Neutrophil (primary cell): ENCODE results near the gene RILPL1.

ENCODE experiments used
- H3K27ac ChIP-seq: fragments of 200-600 bp; sonication (generic); 2 replicates; pipeline ENCODE4 v1.5.1; 2016; ENCODE audit warnings: mild to moderate bottlenecking, moderate library complexity
- H3K27me3 ChIP-seq: fragments of 200-600 bp; sonication (generic); 2 replicates; pipeline ENCODE4 v1.6.0; 2016; ENCODE audit warnings: mild to moderate bottlenecking
- H3K36me3 ChIP-seq: fragments of 200-600 bp; sonication (generic); 2 replicates; pipeline ENCODE4 v1.5.1; 2017
- H3K4me1 ChIP-seq, 2 experiments: fragments of 200-600 bp in 1 of 2; sonication (generic) in 1 of 2; 1 replicate in 1 of 2; 2 replicates in 1 of 2; pipeline versions ENCODE4 v1.5.1 to v1.6.1; 2013 to 2016; ENCODE audit warnings: low read depth in 1 of 2, low read length in 1 of 2, mild to moderate bottlenecking in 1 of 2, moderate library complexity in 1 of 2; ENCODE audit not compliant: control insufficient read depth in 1 of 2, insufficient read depth in 1 of 2
- H3K4me3 ChIP-seq, 2 experiments: fragments of 200-600 bp in 1 of 2; sonication (generic) in 1 of 2; 1 replicate in 1 of 2; 2 replicates in 1 of 2; pipeline ENCODE4 v1.5.1; 2013 to 2016; ENCODE audit warnings: low read depth in 1 of 2, low read length in 1 of 2, mild to moderate bottlenecking in 1 of 2, moderate library complexity in 1 of 2
- H3K9me3 ChIP-seq: fragments of 200-600 bp; sonication (generic); 2 replicates; pipeline ENCODE4 v1.5.1; 2016
- TF ChIP-seq, protein P1 (sequence below): fragments of 200-600 bp; sonication (generic); IDR thresholded peaks from 2 replicates; pipeline ENCODE4 v1.5.1; 2016; ENCODE audit warnings: antibody characterized with exemption

Gene RILPL1

GRCh38 chr12:123475246-123475703 lies 58.2 kb downstream of the RILPL1 start:
- Histone ChIP-seq H3K4me1 (no peaks in the 10 kb centered on the region), H3K27ac (no peak overlapping the region), H3K36me3 (peaks cover 81% of the 10 kb centered on the region), H3K9me3 (no peaks in the 10 kb centered on the region), H3K27me3 (no peaks in the 10 kb centered on the region), H3K4me3 (no peak overlapping the region)
- TF ChIP-seq, protein P1, sequence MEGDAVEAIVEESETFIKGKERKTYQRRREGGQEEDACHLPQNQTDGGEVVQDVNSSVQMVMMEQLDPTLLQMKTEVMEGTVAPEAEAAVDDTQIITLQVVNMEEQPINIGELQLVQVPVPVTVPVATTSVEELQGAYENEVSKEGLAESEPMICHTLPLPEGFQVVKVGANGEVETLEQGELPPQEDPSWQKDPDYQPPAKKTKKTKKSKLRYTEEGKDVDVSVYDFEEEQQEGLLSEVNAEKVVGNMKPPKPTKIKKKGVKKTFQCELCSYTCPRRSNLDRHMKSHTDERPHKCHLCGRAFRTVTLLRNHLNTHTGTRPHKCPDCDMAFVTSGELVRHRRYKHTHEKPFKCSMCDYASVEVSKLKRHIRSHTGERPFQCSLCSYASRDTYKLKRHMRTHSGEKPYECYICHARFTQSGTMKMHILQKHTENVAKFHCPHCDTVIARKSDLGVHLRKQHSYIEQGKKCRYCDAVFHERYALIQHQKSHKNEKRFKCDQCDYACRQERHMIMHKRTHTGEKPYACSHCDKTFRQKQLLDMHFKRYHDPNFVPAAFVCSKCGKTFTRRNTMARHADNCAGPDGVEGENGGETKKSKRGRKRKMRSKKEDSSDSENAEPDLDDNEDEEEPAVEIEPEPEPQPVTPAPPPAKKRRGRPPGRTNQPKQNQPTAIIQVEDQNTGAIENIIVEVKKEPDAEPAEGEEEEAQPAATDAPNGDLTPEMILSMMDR: no peak

DNA sequence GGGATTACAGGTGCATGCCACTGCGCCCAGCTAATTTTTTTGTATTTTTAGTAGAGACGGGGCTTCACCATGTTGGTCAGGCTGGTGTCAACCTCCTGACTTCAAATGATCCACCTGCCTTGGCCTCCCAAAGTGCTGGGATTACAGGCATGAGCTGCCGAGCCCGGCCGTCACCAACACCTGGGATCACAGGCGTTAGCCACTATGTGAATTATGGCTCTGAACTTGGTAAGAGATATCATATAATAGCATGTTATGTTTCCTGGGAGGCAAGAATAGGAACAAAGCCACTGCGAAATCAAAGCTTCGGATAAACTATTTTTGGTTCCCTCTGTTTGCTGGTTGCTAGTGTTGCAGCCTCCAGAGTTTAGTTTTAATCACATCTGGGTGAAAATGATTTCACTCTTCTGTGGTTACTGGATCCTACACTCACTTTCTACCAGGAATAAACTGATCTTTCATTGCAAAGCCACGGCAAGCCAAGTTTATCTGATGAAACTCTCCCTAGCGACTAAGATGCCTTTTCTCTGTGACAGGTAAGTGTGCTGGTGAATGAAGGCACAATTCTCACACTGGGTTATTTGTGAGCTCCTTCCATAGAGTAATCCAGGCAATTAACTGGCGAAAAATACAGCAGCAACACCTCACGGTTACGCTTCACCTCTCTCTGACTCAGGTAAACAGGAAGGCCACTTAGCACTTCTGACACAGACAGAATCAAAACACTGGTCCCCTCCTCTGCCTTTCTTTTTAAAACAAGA lies 58.9 kb downstream of the RILPL1 start:
- no peaks in the 10 kb centered on the region for H3K27me3 ChIP-seq
- H3K27ac ChIP-seq: no peak overlapping the region
- TF ChIP-seq, protein P1: no peak
- no peaks in the 10 kb centered on the region for H3K9me3 ChIP-seq
- no peaks in the 10 kb centered on the region for H3K4me1 ChIP-seq
- no peak overlapping the region for H3K4me3 ChIP-seq
- H3K36me3 ChIP-seq: peaks cover 81% of the 10 kb centered on the region

GRCh38 chr12:123472438-123472849 lies 61.1 kb downstream of the RILPL1 start:
- TF ChIP-seq, protein P1: no peak
- H3K4me3 ChIP-seq: no peak overlapping the region
- no peak overlapping the region for H3K27ac ChIP-seq
- no peaks in the 10 kb centered on the region for H3K4me1 ChIP-seq
- no peaks in the 10 kb centered on the region for H3K27me3 ChIP-seq
- peaks cover 65% of the 10 kb centered on the region for H3K36me3 ChIP-seq
- H3K9me3 ChIP-seq: no peaks in the 10 kb centered on the region

DNA sequence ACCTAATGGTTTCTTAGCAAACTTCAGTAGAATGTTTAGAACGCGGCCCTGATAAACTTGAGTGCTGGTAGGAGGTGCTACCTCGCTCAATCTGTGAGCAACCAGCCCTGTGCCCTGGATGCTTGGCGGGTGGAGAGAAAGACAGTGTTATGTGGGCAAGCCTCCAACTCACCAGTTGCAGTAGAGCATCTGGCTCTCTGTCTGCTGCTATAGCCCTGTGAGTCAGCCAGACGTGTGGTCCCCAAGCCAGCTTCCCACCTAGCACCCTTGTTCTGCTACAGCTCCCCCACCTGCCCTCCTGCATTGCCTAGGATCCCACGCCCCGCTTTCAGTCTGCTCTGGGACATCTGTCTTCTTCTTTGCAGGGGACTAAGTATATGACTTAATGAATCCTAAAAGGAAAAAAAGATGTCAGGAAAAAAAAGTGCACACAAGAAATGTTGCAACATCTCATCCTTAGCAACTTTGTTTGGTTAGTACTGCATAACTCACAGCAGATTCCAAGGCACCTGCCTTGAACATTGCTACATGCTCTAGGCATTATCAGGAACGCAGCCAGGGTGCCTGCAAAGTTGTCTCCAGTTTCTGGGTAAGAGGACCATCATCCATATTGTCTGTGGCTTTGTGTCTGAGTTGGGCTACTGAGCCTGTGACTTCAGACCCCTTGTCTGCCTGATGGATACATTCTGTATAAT lies 62.0 kb downstream of the RILPL1 start:
- H3K4me3 ChIP-seq: no peak overlapping the region
- no peaks in the 10 kb centered on the region for H3K4me1 ChIP-seq
- no peaks in the 10 kb centered on the region for H3K27me3 ChIP-seq
- peaks cover 62% of the 10 kb centered on the region for H3K36me3 ChIP-seq
- TF ChIP-seq, protein P1: no peak
- no peaks in the 10 kb centered on the region for H3K9me3 ChIP-seq
- H3K27ac ChIP-seq: no peak overlapping the region

- no peak overlapping the region for H3K27ac ChIP-seq
- peaks cover 68% of the 10 kb centered on the region for H3K36me3 ChIP-seq
- H3K4me1 ChIP-seq: no peaks in the 10 kb centered on the region
- no peaks in the 10 kb centered on the region for H3K9me3 ChIP-seq
- TF ChIP-seq, protein P1: no peak
- no peaks in the 10 kb centered on the region for H3K27me3 ChIP-seq
- H3K4me3 ChIP-seq: no peak overlapping the region
Measured at GRCh38 chr12:123469978-123470377, 63.5 kb downstream of the RILPL1 start.
